Calu3 (cell line): ENCODE results near the gene PTBP1. TPM values are rescaled to one million over a fixed set of nuclear protein-coding genes. Genes with fewer than 3 reads are reported as not detected.

Experiments
- BruUV-seq: library from RNA; stranded (reverse); fragments of 400-500 nt; replicated peaks from 2 replicates; lab custom pipeline; 2021; lab: Mats Ljungman, UMichigan
- CTCF ChIA-PET: fragments of 300-600 bp; sonication (Branson Sonifier 250); formaldehyde crosslinking; loops from one replicate; lab custom pipeline; 2022; ENCODE audit warnings: antibody characterized with exemption; lab: Charles Lee
- DNase-seq: peaks from one replicate; pipeline ENCODE4 v3.0.0; 2022
- H3K27ac Mint-ChIP-seq: one replicate; pipeline ENCODE4 v1.8.0; 2022; ENCODE audit warnings: mixed read lengths; ENCODE audit not compliant: unreplicated experiment
- H3K27me3 Mint-ChIP-seq: one replicate; pipeline ENCODE4 v1.8.0; 2022; ENCODE audit warnings: mixed read lengths; ENCODE audit not compliant: unreplicated experiment
- H3K36me3 Mint-ChIP-seq: one replicate; pipeline ENCODE4 v1.8.0; 2022; ENCODE audit warnings: mild to moderate bottlenecking, moderate library complexity, mixed read lengths; ENCODE audit not compliant: insufficient read depth, unreplicated experiment
- H3K4me1 Mint-ChIP-seq: one replicate; pipeline ENCODE4 v1.8.0; 2022; ENCODE audit warnings: mild to moderate bottlenecking, low read depth, mixed read lengths; ENCODE audit not compliant: unreplicated experiment
- H3K4me3 Mint-ChIP-seq: one replicate; pipeline ENCODE4 v1.8.0; 2022; ENCODE audit warnings: mild to moderate bottlenecking, low read depth, moderate library complexity, mixed read lengths; ENCODE audit not compliant: unreplicated experiment
- H3K9me3 Mint-ChIP-seq: one replicate; pipeline ENCODE4 v1.8.0; 2022; ENCODE audit warnings: low read depth, mixed read lengths; ENCODE audit not compliant: unreplicated experiment
- intact Hi-C: fragments of 100-400 bp; cut with micrococcal nuclease; formaldehyde crosslinking; loops from one replicate; pipeline ENCODE4 v1.10.0; 2022; ENCODE audit not compliant: unreplicated experiment
- total RNA-seq: library from RNA; stranded (reverse); gene quantifications from 2 replicates; pipeline ENCODE4 v1.2.3, GENCODE V29; 2022
- TF ChIP-seq, protein P1 (sequence below): fragments of 200-600 bp; IDR thresholded peaks from one replicate; pipeline ENCODE4 v1.8.0; 2022; ENCODE audit warnings: antibody characterized with exemption; ENCODE audit not compliant: unreplicated experiment

The PTBP1 gene
- total RNA-seq, 1 experiment from 2014 or later, result 409 TPM

DNA sequence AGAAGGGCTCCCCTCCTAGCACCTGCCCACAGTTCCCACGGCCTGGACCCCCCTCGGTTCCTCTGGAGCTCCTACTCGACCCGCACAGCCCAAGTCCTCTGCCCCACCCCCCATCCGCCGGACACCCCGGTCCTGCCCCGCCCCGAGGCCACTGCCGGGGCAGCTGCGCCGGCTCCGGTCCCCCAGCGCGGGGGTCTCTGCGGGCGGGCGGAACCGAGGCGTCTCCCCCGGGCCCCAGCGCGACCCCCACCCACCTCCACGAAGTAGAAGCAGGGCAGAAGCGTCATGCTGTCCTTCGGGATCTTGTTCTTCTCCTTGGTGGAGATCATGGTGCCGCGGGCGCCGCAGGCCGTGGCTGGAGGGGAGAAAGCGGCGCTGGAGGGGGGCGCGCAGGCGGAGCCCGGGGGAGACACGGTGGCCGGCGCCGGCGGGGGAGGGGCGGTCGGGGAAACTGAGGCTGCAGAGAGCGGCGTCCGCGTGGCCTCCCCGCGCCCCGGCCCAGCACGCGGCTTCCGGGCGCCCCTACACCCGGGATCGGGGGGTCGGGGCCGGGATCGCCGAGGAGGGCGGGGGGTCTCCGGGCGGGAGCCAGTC lies 24.1 kb downstream of the PTBP1 start:
- H3K4me1 Mint-ChIP-seq, result peaks cover 9% of the 10 kb centered on the region
- CTCF ChIA-PET, result no interaction called here
- intact Hi-C loops, result no loop called here
- H3K36me3 Mint-ChIP-seq, result peaks cover 10% of the 10 kb centered on the region
- peaks cover 7% of the 10 kb centered on the region for H3K27me3 Mint-ChIP-seq
- H3K9me3 Mint-ChIP-seq, result no peaks in the 10 kb centered on the region
- no peak for DNase-seq
- TF ChIP-seq, protein P1, sequence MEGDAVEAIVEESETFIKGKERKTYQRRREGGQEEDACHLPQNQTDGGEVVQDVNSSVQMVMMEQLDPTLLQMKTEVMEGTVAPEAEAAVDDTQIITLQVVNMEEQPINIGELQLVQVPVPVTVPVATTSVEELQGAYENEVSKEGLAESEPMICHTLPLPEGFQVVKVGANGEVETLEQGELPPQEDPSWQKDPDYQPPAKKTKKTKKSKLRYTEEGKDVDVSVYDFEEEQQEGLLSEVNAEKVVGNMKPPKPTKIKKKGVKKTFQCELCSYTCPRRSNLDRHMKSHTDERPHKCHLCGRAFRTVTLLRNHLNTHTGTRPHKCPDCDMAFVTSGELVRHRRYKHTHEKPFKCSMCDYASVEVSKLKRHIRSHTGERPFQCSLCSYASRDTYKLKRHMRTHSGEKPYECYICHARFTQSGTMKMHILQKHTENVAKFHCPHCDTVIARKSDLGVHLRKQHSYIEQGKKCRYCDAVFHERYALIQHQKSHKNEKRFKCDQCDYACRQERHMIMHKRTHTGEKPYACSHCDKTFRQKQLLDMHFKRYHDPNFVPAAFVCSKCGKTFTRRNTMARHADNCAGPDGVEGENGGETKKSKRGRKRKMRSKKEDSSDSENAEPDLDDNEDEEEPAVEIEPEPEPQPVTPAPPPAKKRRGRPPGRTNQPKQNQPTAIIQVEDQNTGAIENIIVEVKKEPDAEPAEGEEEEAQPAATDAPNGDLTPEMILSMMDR, result no peak
- no peak overlapping the region for H3K4me3 Mint-ChIP-seq
- no peak overlapping the region for H3K27ac Mint-ChIP-seq
- BruUV-seq, result no TSS peak

DNA sequence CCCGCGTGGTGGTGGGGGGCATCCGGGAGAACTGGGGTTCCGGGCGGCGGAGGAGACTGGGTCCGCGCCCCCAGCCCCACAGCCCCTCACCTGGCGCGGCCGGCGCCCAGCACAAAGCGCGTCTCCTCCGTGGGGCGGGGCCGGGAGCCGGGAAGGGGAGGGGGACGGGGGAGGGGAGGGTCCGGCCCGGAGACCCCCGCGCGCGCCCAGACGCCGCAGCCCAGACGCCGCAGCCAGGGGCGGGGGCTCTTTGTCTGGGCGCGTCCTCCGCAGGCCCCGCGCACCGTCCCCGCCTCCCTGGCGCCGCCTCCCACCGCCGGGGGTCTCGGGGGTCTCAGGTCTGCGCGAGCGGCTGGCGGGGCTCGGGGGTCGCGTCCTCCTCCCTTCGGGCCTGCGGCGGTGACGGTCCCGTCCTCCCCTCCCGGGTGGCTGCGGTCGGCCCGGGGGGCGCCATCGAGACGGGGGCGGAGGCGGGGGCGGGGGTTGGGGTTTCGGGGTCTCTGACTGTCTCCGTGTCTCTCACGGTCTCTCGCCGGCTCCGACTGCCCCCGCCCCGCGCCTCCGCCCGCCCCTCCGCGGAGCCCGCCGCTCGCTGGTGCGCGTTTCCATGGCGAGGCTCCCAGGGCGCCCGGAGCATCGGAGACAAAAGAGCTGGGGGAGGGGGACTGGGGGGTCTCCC lies 24.7 kb downstream of the PTBP1 start, which contains the start of gene PLPPR3:
Gene PLPPR3 (minus strand): TSS at position 131 of the 679 bp plus-strand sequence. CDS start 396 bp downstream, outside the sequence.
- peaks cover 5% of the 10 kb centered on the region for H3K36me3 Mint-ChIP-seq
- CTCF ChIA-PET, result no interaction called here
- no peak for DNase-seq
- intact Hi-C loops, result no loop called here
- H3K27me3 Mint-ChIP-seq, result peaks cover under 1% of the 10 kb centered on the region
- H3K4me3 Mint-ChIP-seq, result no peak within 1 kb of the TSS
- H3K9me3 Mint-ChIP-seq, result no peaks in the 10 kb centered on the region
- TF ChIP-seq, protein P1, result no peak
- H3K27ac Mint-ChIP-seq, result no peak within 1 kb of the TSS
- peaks cover 9% of the 10 kb centered on the region for H3K4me1 Mint-ChIP-seq
- no TSS peak for BruUV-seq

DNA sequence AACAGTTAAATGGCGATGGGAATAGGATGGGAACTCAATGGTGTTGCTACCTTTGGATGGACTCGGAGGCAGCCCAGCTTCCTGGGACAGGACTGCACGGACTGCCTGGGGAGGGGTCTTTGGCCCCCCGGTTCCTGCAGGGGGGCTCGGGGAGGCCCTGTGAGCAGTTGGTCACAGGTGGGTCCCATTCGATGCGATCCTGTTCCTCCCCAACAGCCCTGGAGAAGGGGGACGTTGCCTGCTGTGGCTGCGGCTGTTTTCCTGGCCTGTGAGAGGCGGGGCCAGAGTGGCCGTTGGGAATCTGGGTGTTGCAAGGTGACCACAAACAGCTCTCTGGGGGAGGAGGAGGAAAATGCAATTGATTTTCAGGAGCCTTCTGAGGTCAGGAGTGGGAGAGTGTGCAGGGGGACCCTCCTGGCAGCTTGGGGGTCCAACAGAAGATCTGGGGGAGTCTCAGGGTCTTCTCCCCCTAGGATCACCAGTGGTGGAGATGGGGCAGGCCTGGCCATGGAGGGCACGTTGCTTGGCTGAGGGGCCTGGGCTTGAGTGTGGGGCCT lies 26.4 kb downstream of the PTBP1 start:
- Mint-ChIP-seq H3K27me3 (peaks cover 10% of the 10 kb centered on the region), H3K36me3 (no peaks in the 10 kb centered on the region), H3K4me3 (no peak overlapping the region), H3K27ac (no peak overlapping the region), H3K4me1 (peaks cover 9% of the 10 kb centered on the region), H3K9me3 (no peaks in the 10 kb centered on the region)
- CTCF ChIA-PET, result no interaction called here
- TF ChIP-seq, protein P1, result no peak
- DNase-seq, result peak; percentile 46
- no TSS peak for BruUV-seq
- intact Hi-C loops, result no loop called here

GRCh38 chr19:824885-825284 lies 27.6 kb downstream of the PTBP1 start:
- Mint-ChIP-seq H3K4me1 (peaks cover 9% of the 10 kb centered on the region), H3K27ac (no peak overlapping the region), H3K9me3 (no peaks in the 10 kb centered on the region), H3K27me3 (peaks cover 23% of the 10 kb centered on the region), H3K4me3 (no peak overlapping the region), H3K36me3 (no peaks in the 10 kb centered on the region)
- intact Hi-C loops, result no loop called here
- CTCF ChIA-PET, result no interaction called here
- DNase-seq, result no peak
- TF ChIP-seq, protein P1, result no peak
- BruUV-seq, result no TSS peak
